HFF-Myc (cell line): ENCODE data around the gene KAZN.

Experiments
- DNase-seq: peaks from one replicate; pipeline ENCODE4 v3.0.0-alpha.2; 2011; ENCODE audit warnings: low read depth; ENCODE audit errors: extremely low read depth
- H3K4me3 ChIP-seq: replicated peaks from 2 replicates; pipeline ENCODE4 v1.5.1; 2011; ENCODE audit warnings: low read depth, mild to moderate bottlenecking, control low read depth, low read length
- TF ChIP-seq, protein P1 (sequence below): IDR thresholded peaks from 2 replicates; pipeline ENCODE4 v1.5.1; 2012; ENCODE audit warnings: mild to moderate bottlenecking, low read depth, low read length, control low read depth; ENCODE audit errors: missing control alignments

Gene KAZN

GRCh38 chr1:14783592-14783886 is 185.1 kb downstream of the KAZN start:
- no peak overlapping the region for H3K4me3 ChIP-seq
- DNase-seq: no peak
- TF ChIP-seq, protein P1, sequence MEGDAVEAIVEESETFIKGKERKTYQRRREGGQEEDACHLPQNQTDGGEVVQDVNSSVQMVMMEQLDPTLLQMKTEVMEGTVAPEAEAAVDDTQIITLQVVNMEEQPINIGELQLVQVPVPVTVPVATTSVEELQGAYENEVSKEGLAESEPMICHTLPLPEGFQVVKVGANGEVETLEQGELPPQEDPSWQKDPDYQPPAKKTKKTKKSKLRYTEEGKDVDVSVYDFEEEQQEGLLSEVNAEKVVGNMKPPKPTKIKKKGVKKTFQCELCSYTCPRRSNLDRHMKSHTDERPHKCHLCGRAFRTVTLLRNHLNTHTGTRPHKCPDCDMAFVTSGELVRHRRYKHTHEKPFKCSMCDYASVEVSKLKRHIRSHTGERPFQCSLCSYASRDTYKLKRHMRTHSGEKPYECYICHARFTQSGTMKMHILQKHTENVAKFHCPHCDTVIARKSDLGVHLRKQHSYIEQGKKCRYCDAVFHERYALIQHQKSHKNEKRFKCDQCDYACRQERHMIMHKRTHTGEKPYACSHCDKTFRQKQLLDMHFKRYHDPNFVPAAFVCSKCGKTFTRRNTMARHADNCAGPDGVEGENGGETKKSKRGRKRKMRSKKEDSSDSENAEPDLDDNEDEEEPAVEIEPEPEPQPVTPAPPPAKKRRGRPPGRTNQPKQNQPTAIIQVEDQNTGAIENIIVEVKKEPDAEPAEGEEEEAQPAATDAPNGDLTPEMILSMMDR: no peak

DNA sequence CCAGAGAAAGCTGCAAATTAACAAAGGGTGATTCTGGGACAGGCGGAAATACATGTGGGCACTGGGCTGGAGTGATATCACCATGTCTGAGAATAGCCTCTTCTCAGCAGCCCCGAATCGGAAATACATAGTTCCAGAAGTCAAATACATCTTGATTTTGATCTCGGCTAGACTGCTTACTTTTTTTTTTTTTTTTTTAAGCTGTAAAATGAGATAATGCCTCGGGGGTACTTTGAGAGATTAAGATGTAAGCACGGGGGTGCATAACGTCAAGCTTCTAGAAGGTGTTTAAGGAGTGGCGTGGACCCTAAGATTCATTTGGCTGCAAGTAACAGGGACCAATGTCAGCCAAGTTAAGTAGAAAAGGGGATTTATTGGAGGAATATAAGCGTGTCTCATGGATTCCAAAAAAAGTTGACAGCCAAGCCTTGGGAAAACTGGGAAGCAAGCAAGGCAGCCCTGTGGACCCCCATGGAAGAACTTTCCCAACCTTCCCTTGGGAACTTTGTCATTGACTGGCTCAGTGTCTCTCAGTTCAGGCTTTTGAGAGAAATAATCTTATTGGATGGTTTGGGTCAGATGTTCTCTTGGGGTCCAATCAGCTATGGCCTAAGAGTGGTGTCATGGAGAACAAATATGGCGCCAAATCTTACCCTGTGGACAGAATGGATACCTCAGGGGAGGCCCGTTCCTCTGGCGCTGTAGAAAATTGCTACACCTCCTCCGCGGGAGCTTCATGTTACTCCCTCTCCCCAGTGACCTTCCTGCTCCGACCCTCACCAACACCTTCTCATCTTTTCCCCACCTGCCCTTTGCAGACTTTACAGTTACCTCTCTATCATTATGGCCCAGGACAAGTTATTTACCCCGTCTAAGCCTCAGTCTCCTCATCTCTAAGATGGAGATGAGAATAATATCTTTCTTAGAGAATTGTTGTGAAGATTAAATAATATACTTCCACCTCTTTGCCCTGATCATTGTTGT is 186.6 kb downstream of the KAZN start:
- no peak overlapping the region for H3K4me3 ChIP-seq
- no peak for DNase-seq
- TF ChIP-seq, protein P1: no peak

- DNase-seq: no peak
- TF ChIP-seq, protein P1: no peak
These were observed 187.7 kb downstream of the KAZN start for GRCh38 chr1:14786109-14786675.

DNA sequence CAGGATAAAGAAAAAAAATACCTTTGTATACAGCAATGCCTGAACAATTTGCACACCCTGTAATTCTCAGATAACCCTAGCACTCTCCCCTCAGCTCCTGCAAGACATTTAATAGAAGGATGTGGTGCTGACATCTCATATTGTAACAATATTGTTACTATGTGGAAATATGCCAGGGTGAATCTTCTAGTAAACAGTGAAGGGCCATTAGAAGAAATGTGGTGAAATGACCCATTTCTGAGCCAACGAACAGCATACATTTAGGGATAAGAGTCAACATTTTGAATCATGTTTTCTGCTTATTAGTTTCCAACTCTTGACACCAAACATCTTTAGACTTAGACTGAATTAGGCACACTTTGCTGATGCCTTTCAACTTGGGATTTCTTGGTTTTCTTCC is 188.2 kb downstream of the KAZN start:
- no peak overlapping the region for H3K4me3 ChIP-seq
- no peak for DNase-seq
- TF ChIP-seq, protein P1: no peak

More at GRCh38 chr1:14786109-14786675, 187.7 kb downstream of the KAZN start:
- no peak overlapping the region for H3K4me3 ChIP-seq

GRCh38 chr1:14787604-14788003 is 189.1 kb downstream of the KAZN start:
- no peak for DNase-seq
- TF ChIP-seq, protein P1: no peak
- no peak overlapping the region for H3K4me3 ChIP-seq

DNA sequence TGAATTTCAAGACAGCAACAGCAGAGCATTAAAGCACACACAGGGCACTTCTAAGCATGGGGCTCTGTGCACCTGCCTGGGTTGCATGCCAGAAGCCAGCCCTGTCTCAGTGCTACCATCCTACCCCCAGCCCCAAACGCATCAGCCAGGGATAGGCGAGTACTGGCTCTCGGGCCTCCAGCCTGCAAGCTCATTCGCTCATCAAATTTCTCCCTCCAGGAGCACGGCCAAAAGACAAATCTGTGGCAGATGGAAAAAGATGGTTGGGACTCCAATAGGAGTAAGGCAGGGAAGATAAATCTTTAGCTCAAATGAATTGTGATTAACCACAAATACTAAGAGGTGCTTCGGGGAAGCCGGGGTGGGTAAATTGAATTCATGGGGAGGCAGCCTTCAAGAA is 189.6 kb downstream of the KAZN start:
- H3K4me3 ChIP-seq: no peak overlapping the region
- TF ChIP-seq, protein P1: no peak
- DNase-seq: no peak
